GM12892 (cell line): ENCODE results near the gene SLC28A1.

Experiments
- POLR2A ChIP-seq: IDR thresholded peaks from 2 replicates; pipeline ENCODE4 v1.6.1; 2011; ENCODE audit warnings: low read depth, low read length, control low read depth
- POLR2AphosphoS5 ChIP-seq: IDR thresholded peaks from 2 replicates; pipeline ENCODE4 v1.6.1; 2011; ENCODE audit warnings: low read depth, low read length, control low read depth

DNA sequence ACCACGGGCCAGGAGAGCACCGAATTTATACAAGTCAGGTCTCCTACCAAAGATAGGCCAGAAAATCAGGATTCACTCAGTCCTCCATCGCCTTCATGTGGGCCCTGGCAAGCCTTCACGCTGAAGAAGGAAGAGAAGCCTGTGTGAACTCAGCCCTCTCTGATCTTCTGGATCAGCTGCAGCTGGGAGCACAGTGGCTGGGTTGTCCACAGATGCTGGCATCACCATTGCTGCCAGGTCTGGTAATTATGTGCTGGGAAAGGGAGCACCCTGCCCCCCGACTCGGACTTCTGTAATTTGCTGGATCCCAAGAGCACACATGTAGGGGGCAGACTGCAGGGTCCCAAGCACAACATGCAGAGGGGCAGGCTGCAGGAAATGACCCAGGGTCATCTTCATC is 84.8 kb downstream of the SLC28A1 start:
- TF ChIP-seq POLR2A (no peak), POLR2AphosphoS5 (no peak)
